Stimulated activated CD4-positive, alpha-beta T cell treated with anti-CD3 and anti-CD28 coated beads, Interleukin-12 subunit alpha, Interleukin-12 subunit beta, amount 100 ng/mL, for 24 hours (primary cell): ENCODE measurements around the gene CTNNA2.

Experiments
- DNase-seq, 2 experiments: peaks; one replicate each; pipeline ENCODE4 v3.0.0-alpha.2; 2020; ENCODE audit warnings: low read depth in 2 of 2

Gene CTNNA2

DNA sequence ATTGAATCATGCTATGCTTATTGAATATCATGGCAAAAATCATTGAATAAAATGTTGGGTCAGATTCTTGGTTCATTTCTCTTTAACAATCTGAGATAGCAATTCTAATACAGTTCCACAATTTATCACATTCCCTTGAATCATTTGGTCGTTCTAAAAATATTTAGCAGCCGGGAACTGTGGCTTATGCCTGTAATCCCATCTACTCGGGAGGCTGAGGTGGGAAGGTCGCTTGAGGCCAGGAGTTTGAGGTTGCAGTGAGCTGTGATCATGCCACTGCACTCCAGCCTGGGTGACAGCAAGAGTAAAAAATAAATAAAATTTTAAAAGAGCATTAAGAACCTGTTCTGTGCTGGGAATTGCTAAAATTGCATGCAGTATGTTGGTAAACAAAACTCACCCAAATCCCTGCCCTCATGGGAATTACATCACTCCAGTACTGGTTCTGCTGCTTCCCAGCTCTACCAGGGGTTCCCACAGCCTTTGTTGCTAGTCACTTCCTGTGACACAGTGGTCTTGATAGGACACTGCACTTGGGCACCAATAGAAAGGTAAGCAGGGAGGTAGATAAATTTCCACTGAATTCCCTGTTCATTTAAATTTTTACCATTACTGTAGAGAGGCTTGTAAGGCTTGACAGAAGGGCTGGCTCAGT is 200.4 kb downstream of the CTNNA2 start:
- no peak for DNase-seq

DNA sequence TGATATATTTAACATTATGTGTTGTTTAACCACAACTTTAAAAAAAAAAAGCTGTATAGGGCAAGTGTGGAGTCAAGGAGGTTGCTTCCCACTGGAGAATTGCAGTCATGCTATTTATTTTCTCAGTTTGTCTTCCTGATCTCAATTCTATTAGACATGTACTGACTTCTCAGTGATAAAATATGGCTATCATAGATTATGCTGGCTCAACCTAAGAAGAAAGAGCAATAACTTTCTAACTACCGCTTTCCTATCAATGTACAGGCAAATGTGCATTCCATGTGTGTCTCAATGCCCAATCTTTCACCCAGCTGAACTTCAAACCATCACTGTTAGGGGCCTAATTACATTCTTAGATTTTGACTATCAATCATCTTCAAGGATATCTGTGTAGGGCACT is 201.4 kb downstream of the CTNNA2 start:
- no peak for DNase-seq

DNA sequence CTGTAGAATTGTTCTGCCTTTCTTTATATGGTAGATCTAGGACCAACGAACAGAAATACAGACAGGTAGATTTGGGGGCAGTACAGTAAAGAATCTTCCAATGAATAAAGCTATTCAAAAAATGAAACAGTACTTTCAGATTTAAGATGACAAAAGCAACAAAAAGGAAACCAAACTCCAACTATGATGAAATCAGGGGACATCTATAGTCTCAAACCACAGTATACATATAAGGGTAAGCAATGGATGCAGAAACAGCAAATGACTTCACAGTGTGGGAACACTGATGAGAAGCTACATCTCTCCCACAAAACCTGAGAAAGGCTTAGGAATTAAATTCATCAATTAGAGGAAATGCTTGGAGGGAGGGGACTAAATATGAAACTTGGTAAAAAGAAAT is 202.5 kb downstream of the CTNNA2 start:
- no peak for DNase-seq

DNA sequence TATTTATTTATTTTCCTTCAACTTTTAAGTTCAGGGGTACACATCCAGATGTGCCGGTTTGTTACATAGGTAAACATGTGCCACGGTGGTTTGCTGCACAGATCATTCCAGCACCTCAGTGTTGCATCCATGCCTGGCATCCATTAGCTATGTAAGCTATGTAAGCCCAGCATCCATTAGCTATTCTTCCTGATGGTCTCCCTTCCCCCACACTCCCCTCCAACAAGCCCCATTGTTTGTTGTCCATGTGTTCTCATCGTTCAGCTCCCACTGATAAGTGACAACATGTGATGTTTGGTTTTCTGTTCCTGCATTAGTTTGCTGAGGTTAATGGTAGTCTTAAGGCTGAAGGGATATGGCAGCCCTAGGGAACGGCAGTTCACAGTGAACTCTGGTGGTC is 203.4 kb downstream of the CTNNA2 start:
- no peak for DNase-seq

DNA sequence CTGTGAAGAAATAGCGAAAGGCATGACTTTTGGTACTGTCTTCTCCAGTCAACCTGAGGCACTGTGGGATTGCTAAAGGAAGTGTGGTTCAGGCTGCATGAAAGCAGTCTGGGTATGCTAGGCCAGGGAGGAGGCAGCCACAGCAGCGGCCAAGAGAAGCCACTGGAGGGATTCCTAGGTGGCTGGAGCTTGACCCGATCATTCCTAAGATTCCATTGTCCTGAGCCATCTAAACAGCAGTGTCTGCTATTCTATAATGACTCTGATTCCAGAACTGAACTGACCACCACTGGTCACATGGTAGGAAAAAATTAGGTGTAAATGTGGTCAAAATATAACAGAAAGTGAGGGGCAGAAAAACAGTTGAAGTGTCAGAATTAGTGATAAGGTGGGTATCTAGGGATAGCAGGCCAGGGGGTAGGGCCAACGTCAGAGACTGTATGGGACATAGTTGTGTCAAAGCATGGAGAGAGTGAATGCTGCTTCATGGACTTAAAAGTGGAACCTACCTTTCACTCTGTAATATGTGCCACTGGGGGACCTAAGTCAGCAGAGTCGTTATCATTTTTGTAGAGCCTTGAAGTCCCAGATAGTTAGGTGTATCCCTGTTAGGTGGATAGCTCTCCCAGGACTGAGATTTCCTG is 204.6 kb downstream of the CTNNA2 start:
- no peak for DNase-seq

DNA sequence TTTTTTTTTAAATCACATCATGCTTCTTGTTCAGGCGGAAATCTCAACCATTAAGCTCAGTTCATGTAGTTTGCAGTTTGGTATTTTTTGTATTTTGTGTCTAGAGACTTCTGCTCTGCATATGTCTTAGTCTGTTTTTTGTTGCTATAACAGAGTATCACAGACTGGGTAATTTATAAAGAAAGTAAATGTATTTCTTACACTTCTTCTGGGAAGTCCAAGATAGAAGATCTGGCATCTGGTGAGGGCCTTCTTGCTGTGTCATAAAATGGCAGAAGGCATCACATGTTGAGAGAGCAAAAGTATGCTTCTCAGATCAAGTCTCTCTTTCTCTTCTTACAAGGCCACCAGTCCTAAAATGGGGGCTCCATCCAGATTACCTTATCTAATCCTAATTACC is 208.2 kb downstream of the CTNNA2 start:
- no peak for DNase-seq

DNA sequence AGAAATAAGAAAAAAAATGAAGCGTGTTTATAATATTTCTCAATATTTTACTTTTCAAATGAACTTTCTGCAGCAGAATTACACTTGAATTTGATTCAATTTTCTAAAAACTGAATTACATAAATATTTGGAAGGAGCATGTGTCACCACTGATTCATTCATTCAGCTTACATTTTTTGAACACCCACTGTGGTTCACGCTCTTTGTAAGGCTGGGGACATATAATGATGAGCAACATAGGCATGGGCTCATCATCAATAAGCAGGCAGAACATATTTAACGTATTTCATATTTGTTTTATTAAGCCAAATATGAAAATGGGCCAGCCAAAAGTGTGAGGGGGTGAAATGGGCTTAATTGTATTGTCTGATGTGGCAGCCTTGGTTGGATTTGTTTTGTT is 209.1 kb downstream of the CTNNA2 start:
- no peak for DNase-seq

DNA sequence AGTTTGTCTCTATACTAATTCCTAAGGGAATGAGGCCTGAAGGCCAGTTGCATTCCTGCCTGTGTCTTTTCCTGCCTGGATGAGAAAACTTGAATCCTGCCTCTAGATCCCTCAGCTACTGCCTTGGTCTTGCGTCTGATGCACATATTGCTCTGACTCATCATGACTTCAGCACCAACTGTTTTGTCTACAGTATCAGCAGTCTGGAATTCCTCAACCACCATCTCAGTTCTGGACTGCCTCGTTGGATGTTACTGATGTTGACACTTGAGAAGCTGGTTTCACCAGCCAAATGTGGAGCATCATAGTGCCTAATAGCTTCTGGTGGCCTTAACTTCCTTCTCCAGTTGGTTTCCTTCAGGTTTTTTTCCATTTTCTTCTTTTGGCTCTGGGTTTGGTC is 211.0 kb downstream of the CTNNA2 start:
- no peak for DNase-seq

DNA sequence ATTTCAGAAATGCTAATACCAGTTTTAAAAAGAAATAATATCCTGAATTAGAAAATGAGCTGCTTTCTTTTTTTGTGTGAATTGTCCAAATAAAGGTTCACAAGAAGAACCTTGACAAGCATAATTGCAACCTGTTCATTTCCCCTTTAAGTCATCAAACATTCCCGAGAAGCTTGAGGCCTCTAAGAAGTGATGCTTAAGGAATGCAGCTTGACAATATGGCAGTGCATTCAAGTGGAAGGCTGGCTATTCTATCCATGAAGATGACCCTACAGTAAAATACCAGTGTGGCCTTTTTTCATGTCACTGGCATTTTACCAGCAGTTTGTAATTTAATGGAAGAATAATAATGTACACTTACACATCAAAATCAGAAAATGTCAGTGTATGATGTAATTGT is 216.7 kb downstream of the CTNNA2 start:
- DNase-seq: no peak

DNA sequence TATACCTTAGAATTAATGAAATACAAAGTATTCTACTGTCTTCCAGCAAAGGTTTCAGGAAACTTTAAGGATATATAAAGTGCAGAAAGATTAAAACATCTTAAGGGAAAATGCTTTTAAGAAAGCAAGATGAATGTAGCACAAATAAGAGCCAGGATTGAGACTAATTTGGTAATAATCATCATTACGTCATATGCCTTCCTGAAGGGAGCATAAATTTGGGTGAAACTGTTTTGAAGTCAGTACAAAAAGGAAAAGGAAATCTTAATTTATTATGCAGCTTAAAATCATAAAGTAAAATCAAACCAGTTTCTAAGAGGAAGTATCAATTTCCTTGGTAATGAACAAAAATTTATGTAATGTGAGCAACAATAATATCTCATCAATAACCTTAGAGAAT is 221.7 kb downstream of the CTNNA2 start:
- DNase-seq: no peak

DNA sequence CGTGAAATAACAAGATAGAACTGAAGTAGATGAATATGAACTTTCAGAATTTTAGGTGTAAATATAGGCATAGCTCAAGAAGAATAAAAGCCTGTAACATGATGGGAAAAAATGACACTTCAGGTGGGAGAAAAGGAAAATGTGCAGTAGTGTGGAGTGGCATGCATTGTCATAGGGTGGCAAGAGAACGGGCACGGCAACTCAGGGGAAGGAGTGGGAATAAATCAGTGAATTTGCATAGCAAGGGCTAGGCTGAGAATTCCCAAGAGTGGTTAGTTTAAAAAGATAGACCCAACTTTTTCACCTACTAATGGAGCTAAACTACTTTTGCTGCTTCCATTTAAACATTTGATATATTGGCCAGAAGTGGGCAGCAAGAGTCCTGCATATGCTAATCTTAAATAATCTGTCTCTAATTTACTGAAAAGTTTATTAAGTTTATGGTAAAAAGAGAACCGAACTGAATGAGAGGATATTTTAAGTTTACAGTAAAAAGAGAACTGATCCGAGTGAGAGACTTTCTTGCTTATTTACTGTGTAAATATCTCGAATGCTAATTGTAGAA is 228.1 kb downstream of the CTNNA2 start:
- no peak for DNase-seq

DNA sequence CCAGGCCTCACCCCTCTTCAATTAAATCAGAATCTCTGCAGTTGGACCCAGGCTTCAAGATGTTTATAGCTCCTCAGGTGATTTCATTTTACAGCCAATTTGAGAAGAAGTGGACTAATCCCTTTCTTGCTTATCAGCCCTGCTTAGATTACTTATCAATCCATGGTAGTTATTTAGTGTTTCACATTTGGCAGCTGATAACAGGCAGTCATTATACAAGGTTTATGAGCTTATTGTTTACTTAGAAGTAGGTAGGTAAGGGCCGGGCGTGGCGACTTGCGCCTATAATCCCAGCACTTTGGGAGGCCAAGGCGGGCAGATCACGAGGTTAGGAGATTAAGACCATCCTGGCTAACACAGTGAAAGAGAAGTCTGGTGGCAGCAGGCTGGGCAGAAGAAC is 237.5 kb downstream of the CTNNA2 start:
- DNase-seq: no peak

DNA sequence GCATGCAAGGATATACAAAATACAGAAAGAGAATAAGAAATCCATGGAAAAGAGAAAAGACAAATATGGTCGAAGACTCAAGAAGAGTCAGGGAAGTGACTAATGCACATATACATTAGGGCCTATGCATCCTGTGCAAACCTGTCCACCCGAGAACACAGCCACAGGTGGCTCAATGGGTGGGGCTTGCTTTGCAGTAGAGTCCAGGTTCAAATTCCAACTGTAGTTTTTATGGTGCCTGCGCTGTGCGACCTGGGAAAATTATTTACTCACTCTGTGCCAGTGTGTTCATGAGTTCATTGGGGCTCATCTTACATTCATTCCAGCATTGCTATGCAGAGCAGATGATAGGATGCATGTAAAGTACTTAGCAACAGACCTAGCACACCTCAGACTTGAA is 244.7 kb downstream of the CTNNA2 start:
- no peak for DNase-seq

DNA sequence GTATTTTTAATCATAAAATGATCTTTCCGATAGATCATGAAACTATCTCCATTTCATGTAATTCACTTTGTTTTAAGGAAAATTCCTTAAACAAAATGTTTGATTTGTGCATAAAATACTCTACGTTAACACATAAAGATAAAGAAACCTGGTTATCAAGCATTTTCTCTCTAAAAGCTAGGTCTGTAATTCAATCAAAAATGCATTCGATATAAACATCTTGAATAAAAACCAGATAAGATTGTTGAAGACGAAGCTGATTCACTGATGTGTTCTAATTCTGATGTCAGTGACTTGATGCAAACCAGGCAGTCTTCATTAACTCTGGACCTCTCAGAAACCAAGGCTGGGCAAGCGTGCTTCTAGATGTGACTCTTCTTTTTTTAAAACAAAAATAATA is 245.2 kb downstream of the CTNNA2 start:
- no peak for DNase-seq

DNA sequence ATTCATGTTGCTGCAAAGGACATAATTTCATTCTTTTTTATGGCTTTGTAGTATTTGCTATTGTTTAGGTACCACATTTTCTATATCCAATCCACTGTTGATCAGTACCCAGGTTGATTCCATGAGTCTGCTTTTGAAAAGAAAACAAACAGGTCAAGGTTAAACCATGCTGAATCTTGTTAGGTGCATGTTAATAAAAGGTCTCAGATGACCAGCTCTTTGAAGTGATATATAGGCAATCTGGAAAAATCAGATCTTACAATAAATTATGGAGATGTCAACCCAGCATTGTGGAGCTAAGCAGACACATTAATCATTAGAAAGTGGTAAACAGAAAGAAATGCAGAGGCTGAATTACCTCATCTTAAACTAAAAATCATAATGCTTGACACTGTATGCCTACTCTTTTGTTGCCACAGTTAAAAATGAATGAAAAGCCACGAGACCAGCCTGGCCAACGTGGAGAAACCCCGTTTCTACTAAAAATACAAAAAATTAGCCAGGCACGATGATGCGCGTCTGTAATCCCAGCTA is 246.0 kb downstream of the CTNNA2 start:
- no peak for DNase-seq

DNA sequence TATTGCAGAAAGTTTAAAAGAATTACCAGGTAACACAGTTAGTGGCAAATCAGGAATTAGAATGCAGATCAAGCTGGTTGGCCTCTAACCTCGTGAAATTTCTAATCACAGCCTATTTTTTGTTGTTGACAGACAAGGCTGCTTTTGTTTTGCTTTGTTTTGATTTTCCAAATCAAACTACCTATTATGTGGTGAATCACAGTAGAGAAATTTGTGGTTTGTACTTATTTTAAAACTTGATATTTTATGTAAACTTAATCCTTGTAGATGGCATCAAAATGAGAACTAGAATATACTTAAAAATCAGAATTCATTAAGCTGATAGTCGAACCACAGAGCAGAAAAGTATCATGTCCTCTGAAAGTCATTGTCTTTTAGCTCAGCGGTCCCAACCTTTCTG is 258.1 kb downstream of the CTNNA2 start:
- no peak for DNase-seq

DNA sequence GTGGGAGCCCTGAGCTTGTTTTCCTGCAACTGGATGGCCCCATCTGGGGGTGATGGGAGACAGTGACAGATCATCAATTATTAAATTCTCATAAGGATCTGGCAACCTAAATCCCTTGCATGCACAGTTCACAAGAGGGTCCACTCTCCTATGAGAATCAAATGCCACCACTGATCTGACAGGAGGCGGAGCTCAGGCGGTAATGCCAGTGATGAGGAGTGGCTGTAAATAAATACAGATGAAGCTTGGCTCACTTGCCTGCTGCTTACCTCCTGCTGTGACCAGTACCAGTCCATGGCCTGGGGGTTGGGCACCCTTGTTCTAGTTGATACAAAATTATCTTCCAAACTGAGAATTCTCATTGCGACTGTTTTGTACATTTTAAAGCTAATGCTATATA is 258.6 kb downstream of the CTNNA2 start:
- DNase-seq: no peak

DNA sequence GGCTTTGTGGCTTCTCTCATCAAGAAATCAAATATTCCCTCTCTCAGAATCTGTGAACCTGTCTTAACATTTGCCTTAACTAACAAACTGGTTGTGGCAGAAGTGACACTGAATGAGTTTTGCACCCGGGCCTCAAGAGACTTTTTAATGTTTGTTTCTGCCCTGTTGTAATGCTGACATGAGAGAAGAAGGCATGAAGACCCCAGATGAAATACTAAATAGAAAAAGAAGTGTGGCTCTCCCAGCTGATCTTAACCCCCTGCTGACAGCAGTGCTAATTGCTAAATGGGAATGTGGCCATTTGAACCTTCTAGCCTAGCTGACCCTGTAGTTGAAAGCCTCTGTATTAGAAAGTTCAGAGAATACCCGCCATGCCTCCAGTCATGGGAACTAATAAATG is 261.2 kb downstream of the CTNNA2 start:
- no peak for DNase-seq

DNA sequence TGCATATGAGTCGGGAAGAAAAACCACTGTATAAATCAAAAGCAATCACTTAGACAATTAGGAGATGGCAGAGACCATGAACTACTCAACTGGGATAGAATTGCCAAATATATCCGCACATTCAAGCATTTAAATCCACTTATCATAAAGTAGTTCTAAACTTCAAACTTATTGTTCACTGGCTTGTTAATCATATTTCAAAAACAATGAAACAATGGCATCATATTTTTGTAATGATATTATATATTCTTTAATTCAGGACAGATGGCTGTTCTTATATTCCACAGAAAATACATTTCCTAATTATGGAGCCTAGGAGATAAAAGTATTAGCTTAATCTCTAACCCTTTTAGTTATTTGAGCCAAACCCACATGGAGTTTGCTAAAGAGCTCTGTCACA is 263.6 kb downstream of the CTNNA2 start:
- no peak for DNase-seq

DNA sequence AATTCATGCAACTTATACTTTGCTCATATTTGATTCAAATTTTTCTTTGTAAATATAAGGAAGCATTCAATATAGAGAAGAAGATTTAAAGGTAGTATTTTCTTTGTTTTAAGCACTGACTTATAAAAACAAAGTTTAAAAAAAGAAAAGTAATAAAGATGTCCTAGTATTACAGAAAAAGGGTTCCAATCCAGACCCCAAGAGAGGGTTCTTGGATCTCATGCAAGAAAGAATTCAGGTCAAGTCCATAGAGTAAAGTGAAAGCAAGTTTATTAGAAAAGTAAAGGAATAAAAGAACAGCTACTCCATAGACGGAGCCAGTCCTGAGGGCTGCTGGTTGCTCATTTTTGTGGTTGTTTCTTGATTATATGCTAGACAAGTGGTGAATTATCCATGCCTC is 267.9 kb downstream of the CTNNA2 start:
- no peak for DNase-seq

DNA sequence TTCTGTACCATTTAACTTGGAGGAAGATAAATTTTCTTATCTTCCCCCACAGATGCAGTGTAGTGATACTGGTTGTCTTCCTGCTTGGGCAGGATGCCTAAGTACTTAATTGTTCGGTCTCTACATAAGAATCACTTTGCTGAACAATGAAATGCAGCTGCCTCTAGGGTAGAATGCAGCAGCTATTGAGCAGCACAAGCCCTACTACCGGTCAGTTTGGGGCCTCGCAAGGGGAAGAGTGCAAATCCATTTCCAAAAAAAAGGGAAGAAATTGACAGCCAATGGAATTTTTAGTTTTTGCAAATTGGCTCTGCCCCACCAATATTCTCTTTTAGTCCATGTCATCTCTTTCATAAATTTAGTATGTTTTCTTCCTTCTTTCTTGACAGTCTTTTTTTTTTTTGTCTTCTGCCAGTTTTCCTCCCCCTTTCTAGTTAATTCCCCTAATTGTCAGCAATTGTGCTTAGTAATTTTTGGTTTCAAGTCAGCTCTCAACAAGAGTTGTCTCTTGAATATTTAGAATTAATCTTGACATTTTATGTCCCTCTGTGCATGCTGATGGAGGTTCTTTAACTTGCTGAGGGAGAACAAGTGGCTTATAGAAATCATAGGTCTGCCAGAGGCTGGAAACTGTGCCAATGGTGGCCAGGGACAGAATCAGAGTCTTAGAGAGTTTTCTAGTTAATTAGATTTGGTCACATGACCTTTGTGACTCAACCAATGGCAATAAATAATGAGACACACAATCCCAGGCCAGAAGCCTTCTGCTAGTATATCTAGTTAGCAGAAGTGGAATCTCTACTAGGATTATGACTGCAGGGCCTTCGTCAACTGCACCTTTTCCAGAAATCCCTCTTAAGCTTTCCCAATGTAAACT is 270.0 kb downstream of the CTNNA2 start:
- no peak for DNase-seq

DNA sequence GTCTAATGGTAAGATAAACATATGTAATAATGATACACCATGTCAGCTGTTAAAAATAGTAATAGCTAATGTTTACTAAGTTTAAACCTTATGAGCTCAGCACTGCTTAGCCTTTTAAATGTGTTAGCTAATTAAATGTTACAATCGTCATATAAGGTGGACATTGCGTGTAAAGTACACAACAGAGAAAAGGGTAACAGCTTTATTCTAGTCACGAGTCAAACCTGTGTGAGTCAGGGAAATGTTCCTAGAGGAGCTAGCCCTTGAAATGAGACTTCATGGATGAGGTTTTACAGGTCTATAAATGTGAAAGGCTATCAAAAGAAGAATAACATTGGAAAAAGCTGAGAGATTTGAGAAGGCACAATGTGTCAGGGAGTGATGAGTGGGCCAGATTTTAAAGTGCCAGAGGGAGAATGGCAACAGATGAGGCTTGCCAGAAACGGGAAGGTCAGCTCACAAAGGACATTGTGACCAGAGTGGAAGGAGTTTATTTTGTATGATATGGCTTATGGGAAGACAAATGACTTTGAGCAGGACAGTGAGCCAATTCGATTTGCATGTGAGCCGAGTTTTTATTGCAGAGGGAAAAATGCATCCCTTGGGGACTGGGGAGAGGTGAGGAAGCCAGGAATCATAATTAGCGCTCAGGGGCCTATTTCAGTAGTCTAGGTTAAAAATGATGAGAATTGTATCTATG is 276.3 kb downstream of the CTNNA2 start:
- DNase-seq: no peak
